Right lobe of liver (tissue), 4 donors: ENCODE measurements around the gene PGAM5.

Experiments used
- POLR2A ChIP-seq: fragments of 450-650 bp; IDR thresholded peaks from one replicate; pipeline ENCODE4 v1.6.1; 2017; ENCODE audit warnings: antibody characterized with exemption, mild to moderate bottlenecking
- TF ChIP-seq, protein P1 (sequence below), 4 donors: fragments of 200-600 bp in 3 of 4; fragments of 450-650 bp in 1 of 4; IDR thresholded peaks; one replicate each; pipeline versions ENCODE4 v1.5.1 to v1.8.0; 2016 to 2022; ENCODE audit warnings: antibody characterized with exemption in 4 of 4, mild to moderate bottlenecking in 2 of 4
- donor health status: DM: no; HTN: no; CAD: no.
- donor health status: DM: no; HTN: no; CAD: no.
- donor health status: DM: no; HTN: yes; CAD: no.

DNA sequence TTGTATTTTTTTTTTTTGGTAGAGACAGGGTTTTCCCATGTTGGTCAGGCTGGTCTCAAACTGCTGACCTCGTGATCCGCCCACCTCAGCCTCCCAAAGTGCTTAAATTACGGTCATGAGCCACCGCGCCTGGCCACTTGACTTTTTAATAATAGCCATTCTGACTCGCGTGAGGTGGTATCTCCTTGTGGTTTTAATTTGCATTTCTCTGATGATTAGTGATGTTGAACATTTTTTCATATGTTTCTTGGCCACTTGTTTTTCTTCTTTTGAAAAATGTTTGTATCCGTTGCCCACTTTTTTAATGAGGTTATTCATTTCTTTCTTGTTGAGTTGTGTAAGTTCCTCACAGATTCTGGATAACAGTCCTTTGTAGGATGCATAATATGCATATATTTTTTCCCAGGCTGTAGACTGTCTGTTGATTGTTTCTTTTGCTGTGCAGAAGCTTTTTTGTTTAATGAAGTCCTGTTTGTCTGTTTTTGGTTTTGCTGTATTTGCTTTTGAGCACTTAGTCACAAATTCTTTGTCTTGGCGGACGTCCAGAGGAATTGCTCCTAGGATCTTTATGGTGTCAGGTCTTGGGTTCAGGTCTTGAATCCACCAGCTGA is 10.3 kb upstream of the PGAM5 start:
- TF ChIP-seq POLR2A: no peak
- TF ChIP-seq, protein P1, sequence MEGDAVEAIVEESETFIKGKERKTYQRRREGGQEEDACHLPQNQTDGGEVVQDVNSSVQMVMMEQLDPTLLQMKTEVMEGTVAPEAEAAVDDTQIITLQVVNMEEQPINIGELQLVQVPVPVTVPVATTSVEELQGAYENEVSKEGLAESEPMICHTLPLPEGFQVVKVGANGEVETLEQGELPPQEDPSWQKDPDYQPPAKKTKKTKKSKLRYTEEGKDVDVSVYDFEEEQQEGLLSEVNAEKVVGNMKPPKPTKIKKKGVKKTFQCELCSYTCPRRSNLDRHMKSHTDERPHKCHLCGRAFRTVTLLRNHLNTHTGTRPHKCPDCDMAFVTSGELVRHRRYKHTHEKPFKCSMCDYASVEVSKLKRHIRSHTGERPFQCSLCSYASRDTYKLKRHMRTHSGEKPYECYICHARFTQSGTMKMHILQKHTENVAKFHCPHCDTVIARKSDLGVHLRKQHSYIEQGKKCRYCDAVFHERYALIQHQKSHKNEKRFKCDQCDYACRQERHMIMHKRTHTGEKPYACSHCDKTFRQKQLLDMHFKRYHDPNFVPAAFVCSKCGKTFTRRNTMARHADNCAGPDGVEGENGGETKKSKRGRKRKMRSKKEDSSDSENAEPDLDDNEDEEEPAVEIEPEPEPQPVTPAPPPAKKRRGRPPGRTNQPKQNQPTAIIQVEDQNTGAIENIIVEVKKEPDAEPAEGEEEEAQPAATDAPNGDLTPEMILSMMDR (IDR thresholded peaks at IDR 0.05): no peak
